COR-L47 (cell line): ENCODE measurements around the gene MMADHC.

Source experiments
- DNase-seq: peaks from one replicate; lab custom pipeline; 2025; lab: John Stamatoyannopoulos, UW

Gene MMADHC

GRCh38 chr2:149587220-149587949 lies at the start of gene MMADHC:
TSS of gene MMADHC (minus strand) at chr2:149587775. CDS start at chr2:149587097, 678 bp downstream.
- DNase-seq: peak; percentile 95

- DNase-seq: no peak
Measured at GRCh38 chr2:149634103-149634502, 46.5 kb upstream of the MMADHC start.

GRCh38 chr2:149630445-149630844 lies 42.9 kb upstream of the MMADHC start:
- DNase-seq: no peak

- DNase-seq: no peak
Measured at GRCh38 chr2:149629026-149629425, 41.5 kb upstream of the MMADHC start.

GRCh38 chr2:149627111-149627801 lies 39.7 kb upstream of the MMADHC start:
- no peak for DNase-seq

- DNase-seq: no peak
Measured at GRCh38 chr2:149625671-149626070, 38.1 kb upstream of the MMADHC start.

GRCh38 chr2:149625271-149625670 lies 37.7 kb upstream of the MMADHC start:
- no peak for DNase-seq

GRCh38 chr2:149622343-149622742 lies 34.8 kb upstream of the MMADHC start:
- DNase-seq: no peak

GRCh38 chr2:149617476-149617875 lies 29.9 kb upstream of the MMADHC start:
- no peak for DNase-seq

GRCh38 chr2:149616681-149617456 lies 29.3 kb upstream of the MMADHC start:
- no peak for DNase-seq

- no peak for DNase-seq
Measured at GRCh38 chr2:149613704-149614103, 26.1 kb upstream of the MMADHC start.

GRCh38 chr2:149612122-149612521 lies 24.5 kb upstream of the MMADHC start:
- DNase-seq: no peak

- DNase-seq: no peak
Measured at GRCh38 chr2:149611100-149611820, 23.7 kb upstream of the MMADHC start.

- DNase-seq: no peak
Measured at GRCh38 chr2:149606251-149606811, 18.8 kb upstream of the MMADHC start.

- DNase-seq: no peak
Measured at GRCh38 chr2:149603248-149603647, 15.7 kb upstream of the MMADHC start.

GRCh38 chr2:149601141-149601796 lies 13.7 kb upstream of the MMADHC start:
- peak; percentile 3 for DNase-seq

- peak; percentile 71 for DNase-seq
Measured at GRCh38 chr2:149597668-149598326, 10.2 kb upstream of the MMADHC start.

- DNase-seq: no peak
Measured at GRCh38 chr2:149597050-149597667, 9.6 kb upstream of the MMADHC start.

GRCh38 chr2:149596471-149596870 lies 8.9 kb upstream of the MMADHC start:
- no peak for DNase-seq
